Right lobe of liver (tissue), 6 donors: ENCODE data around the gene DDX27. TPM values are rescaled to one million over a fixed set of nuclear protein-coding genes. Genes with fewer than 3 reads are reported as not detected.
"Not testable (repeated sequence)": the region's sequence is repeated elsewhere in the genome, so short reads cannot be mapped to it uniquely, and the experiment has no call there.

Experiments
- ATAC-seq, 4 donors: fragments of 200-7000 bp; cut with Tn5 transposase; one replicate each; pipeline ENCODE4 v1.9.1; 2020; ENCODE audit warnings: mild to moderate bottlenecking in 4 of 4, moderate library complexity in 4 of 4
- DNase-seq, 3 donors: peaks; one replicate each; pipeline ENCODE4 v3.0.0-alpha.2; 2020
- H3K27ac ChIP-seq, 3 donors: fragments of 200-600 bp; one replicate each; pipeline ENCODE4 v1.8.0; 2022
- H3K27me3 ChIP-seq, 2 donors: fragments of 200-600 bp; one replicate each; pipeline ENCODE4 v1.8.0; 2022
- H3K36me3 ChIP-seq, 4 donors: fragments of 200-600 bp; sonication (generic) in 1 of 4; one replicate each; pipeline versions ENCODE4 v1.5.1 to v1.8.0; 2017 to 2022; ENCODE audit warnings: control low read depth in 1 of 4
- H3K4me1 ChIP-seq, 4 donors: fragments of 200-600 bp; sonication (generic) in 1 of 4; one replicate each; pipeline versions ENCODE4 v1.5.1 to v1.8.0; 2017 to 2022; ENCODE audit warnings: control low read depth in 1 of 4
- H3K4me3 ChIP-seq, 3 donors: fragments of 200-600 bp; one replicate each; pipeline ENCODE4 v1.8.0; 2022
- H3K9me3 ChIP-seq, 4 donors: fragments of 200-600 bp; sonication (generic) in 1 of 4; one replicate each; pipeline versions ENCODE4 v1.5.1 to v1.8.0; 2017 to 2022; ENCODE audit warnings: control low read depth in 1 of 4
- POLR2A ChIP-seq: fragments of 450-650 bp; IDR thresholded peaks from one replicate; pipeline ENCODE4 v1.6.1; 2017; ENCODE audit warnings: antibody characterized with exemption, mild to moderate bottlenecking
- WGBS: methylation state at CpG from one replicate; pipeline ENCODE4 v1.1.6; 2018; ENCODE audit warnings: low coverage, low lambda C conversion rate; ENCODE audit not compliant: insufficient coverage; ENCODE audit errors: missing lambda C conversion rate; 5-methylcytosine and 5-hydroxymethylcytosine counted together
- intact Hi-C, 2 donors: fragments of 100-400 bp; cut with DNase I; formaldehyde crosslinking; loops; one replicate each; pipeline versions ENCODE4 v1.11.2 to v1.14.1; 2022
- total RNA-seq, 6 experiments: library from RNA; depleted of rRNA in 2 of 6; stranded (reverse); fragments of >200 nt in 2 of 6; fragmentation: NEBNext Ultra II Directional in 3 of 6; extraction: Animal tissue kit (Norgen Biotek cat#: 25700) in 3 of 6; gene quantifications; one replicate each; pipeline versions ENCODE4 v1.1.0 to v1.2.4, GENCODE V29; 2016 to 2023
- TF ChIP-seq, protein P1 (sequence below), 4 donors: fragments of 200-600 bp in 3 of 4; fragments of 450-650 bp in 1 of 4; IDR thresholded peaks; one replicate each; pipeline versions ENCODE4 v1.5.1 to v1.8.0; 2016 to 2022; ENCODE audit warnings: antibody characterized with exemption in 4 of 4, mild to moderate bottlenecking in 2 of 4
- donor health status: DM: no; HTN: yes; CAD: no.
- donor health status: DM: no; HTN: no; CAD: no.
- donor health status: DM: no; HTN: no; CAD: no.
- donor health status: DM: no; HTN: yes; CAD: no.
- donor health status: DM: no; HTN: yes; CAD: no.

DDX27 gene
- total RNA-seq, 6 experiments from 2014 or later: 7.6 to 15.7 (median 11.6) TPM

- no peak for TF ChIP-seq POLR2A
- TF ChIP-seq, protein P1, sequence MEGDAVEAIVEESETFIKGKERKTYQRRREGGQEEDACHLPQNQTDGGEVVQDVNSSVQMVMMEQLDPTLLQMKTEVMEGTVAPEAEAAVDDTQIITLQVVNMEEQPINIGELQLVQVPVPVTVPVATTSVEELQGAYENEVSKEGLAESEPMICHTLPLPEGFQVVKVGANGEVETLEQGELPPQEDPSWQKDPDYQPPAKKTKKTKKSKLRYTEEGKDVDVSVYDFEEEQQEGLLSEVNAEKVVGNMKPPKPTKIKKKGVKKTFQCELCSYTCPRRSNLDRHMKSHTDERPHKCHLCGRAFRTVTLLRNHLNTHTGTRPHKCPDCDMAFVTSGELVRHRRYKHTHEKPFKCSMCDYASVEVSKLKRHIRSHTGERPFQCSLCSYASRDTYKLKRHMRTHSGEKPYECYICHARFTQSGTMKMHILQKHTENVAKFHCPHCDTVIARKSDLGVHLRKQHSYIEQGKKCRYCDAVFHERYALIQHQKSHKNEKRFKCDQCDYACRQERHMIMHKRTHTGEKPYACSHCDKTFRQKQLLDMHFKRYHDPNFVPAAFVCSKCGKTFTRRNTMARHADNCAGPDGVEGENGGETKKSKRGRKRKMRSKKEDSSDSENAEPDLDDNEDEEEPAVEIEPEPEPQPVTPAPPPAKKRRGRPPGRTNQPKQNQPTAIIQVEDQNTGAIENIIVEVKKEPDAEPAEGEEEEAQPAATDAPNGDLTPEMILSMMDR (IDR thresholded peaks at IDR 0.05): no peak
- Histone ChIP-seq H3K27me3 (no peaks in the 10 kb centered on the region), H3K27ac (no peak overlapping the region), H3K36me3 (no peaks in the 10 kb centered on the region), H3K4me1 (peaks cover 0 to 5% (median 0%) of the 10 kb centered on the region in 4 donors), H3K9me3 (no peaks in the 10 kb centered on the region), H3K4me3 (no peak overlapping the region)
- ATAC-seq: no peak
- no peak for DNase-seq
- intact Hi-C loops: no loop called here
Measured at GRCh38 chr20:49214571-49214970, 4.6 kb upstream of the DDX27 start.

DNA sequence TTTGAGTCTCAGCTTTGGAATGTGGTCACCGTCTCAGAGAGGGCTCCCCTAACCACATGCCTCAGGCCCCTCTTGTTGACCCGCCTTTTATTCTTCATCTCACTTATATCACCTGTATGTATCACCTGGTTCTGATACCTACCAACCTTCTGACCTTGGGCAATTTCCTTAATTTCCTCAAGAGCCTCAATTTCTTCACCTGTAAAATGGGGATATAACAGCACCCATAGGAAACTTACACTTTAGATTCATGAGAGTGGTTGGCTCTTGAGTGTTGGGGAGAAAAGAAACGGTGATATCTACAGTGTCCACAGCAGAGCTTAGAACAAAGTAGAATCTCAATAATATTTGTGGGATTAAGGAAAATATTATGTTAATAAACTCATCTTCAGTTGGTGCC is 4.0 kb upstream of the DDX27 start:
- whole genome bisulfite sequencing: 86% methylated on average over 2 of the region's 3 CpGs

GRCh38 chr20:49216991-49217578 is 2.1 kb upstream of the DDX27 start:
- ATAC-seq (peak; percentile 69 to 77 (median 74)), DNase-seq (peak; percentile 92 to 95 (median 93))
- Histone ChIP-seq H3K36me3 (peaks cover 0 to 8% (median under 1%) of the 10 kb centered on the region in 4 donors), H3K4me3 (no peak overlapping the region), H3K27ac (no peak overlapping the region), H3K9me3 (no peaks in the 10 kb centered on the region), H3K27me3 (no peaks in the 10 kb centered on the region), H3K4me1 (peaks cover 0 to 16% (median 3%) of the 10 kb centered on the region in 4 donors)
- intact Hi-C loops: loop anchor here in 1 of 2 donors (5.0 kb wide), 1 partner anchor 80 kb away; no protein-coding TSS in a partner anchor
- 11% methylated on average over 10 of the region's 11 CpGs for WGBS
- no peak for TF ChIP-seq POLR2A
- TF ChIP-seq, protein P1 (IDR thresholded peaks at IDR 0.05): peak; percentile 87 to 92 (median 88)

More for the DNA sequence above, 4.0 kb upstream of the DDX27 start:
- no peak for TF ChIP-seq POLR2A
- TF ChIP-seq, protein P1 (IDR thresholded peaks at IDR 0.05): no peak
- H3K36me3 ChIP-seq: no peaks in the 10 kb centered on the region
- peaks cover 0 to 11% (median 2%) of the 10 kb centered on the region in 4 donors for H3K4me1 ChIP-seq
- H3K27me3 ChIP-seq: no peaks in the 10 kb centered on the region
- ATAC-seq: no peak
- intact Hi-C loops: loop anchor here in 1 of 2 donors (5.0 kb wide), 1 partner anchor 78 kb away; no protein-coding TSS in a partner anchor
- no peak overlapping the region for H3K27ac ChIP-seq
- no peaks in the 10 kb centered on the region for H3K9me3 ChIP-seq
- DNase-seq: no peak
- H3K4me3 ChIP-seq: no peak overlapping the region

GRCh38 chr20:49218739-49219090 is 501 bp upstream of the DDX27 start:
- not testable (repeated sequence) for H3K4me3 ChIP-seq, H3K9me3 ChIP-seq, H3K27me3 ChIP-seq
- Histone ChIP-seq H3K36me3 (peaks cover 0 to 24% (median 13%) of the 10 kb centered on the region in 4 donors), H3K4me1 (peaks cover 0 to 16% (median 3%) of the 10 kb centered on the region in 4 donors), H3K27ac (peak overlapping the region; percentile 49 to 78 (median 66))
- WGBS: 60% methylated on average over 13 of the region's 13 CpGs
- intact Hi-C loops: loop anchor here in 1 of 2 donors (5.0 kb wide), 1 partner anchor 81 kb away; no protein-coding TSS in a partner anchor
- ATAC-seq: peak in 1 of 4 donors; percentile 11
- peak in 2 of 3 donors; percentile 38 to 66 for DNase-seq
